Mesendoderm (in vitro differentiated cells): ENCODE results near the gene MECR. TPM values are rescaled to one million over a fixed set of nuclear protein-coding genes. Genes with fewer than 3 reads are reported as not detected.

Experiments
- DNase-seq: peaks from one replicate; pipeline ENCODE4 v3.0.0; 2013
- H2AK5ac ChIP-seq: 2 replicates; pipeline ENCODE4 v1.6.1; 2013; ENCODE audit warnings: low read length, inconsistent platforms
- H2BK120ac ChIP-seq: 2 replicates; pipeline ENCODE4 v1.6.1; 2013; ENCODE audit warnings: low read depth, mild to moderate bottlenecking, low read length, moderate library complexity, mixed read lengths
- H2BK15ac ChIP-seq: replicated peaks from 2 replicates; pipeline ENCODE4 v1.6.1; 2013; ENCODE audit warnings: low read depth, mild to moderate bottlenecking, moderate library complexity
- H2BK5ac ChIP-seq: 2 replicates; pipeline ENCODE4 v1.6.1; 2013; ENCODE audit warnings: low read length, inconsistent platforms
- H3K18ac ChIP-seq: 2 replicates; pipeline ENCODE4 v1.6.1; 2013; ENCODE audit warnings: mild to moderate bottlenecking, low read length, mixed read lengths
- H3K23ac ChIP-seq: one replicate; pipeline ENCODE4 v1.6.1; 2013; ENCODE audit warnings: low read length
- H3K27ac ChIP-seq: 2 replicates; pipeline ENCODE4 v1.5.1; 2013; ENCODE audit warnings: low read depth, mild to moderate bottlenecking, inconsistent platforms, low read length, moderate library complexity
- H3K27me3 ChIP-seq: 2 replicates; pipeline ENCODE4 v1.6.1; 2013; ENCODE audit warnings: low read length, control low read depth, mild to moderate bottlenecking, inconsistent platforms; ENCODE audit not compliant: insufficient read depth, poor library complexity
- H3K36me3 ChIP-seq: 2 replicates; pipeline ENCODE4 v1.6.1; 2013; ENCODE audit warnings: low read length, inconsistent platforms; ENCODE audit not compliant: control insufficient read depth, insufficient read depth
- H3K4ac ChIP-seq: one replicate; pipeline ENCODE4 v1.6.1; 2013; ENCODE audit warnings: low read depth, mild to moderate bottlenecking, low read length, moderate library complexity
- H3K4me1 ChIP-seq: 2 replicates; pipeline ENCODE4 v1.6.1; 2013; ENCODE audit warnings: low read depth, low read length, inconsistent platforms; ENCODE audit not compliant: control insufficient read depth
- H3K4me2 ChIP-seq: 2 replicates; pipeline ENCODE4 v1.6.1; 2013; ENCODE audit warnings: low read length
- H3K4me3 ChIP-seq: 2 replicates; pipeline ENCODE4 v1.5.1; 2013; ENCODE audit warnings: mild to moderate bottlenecking, low read length
- H3K56ac ChIP-seq: one replicate; pipeline ENCODE4 v1.6.1; 2013; ENCODE audit warnings: low read length
- H3K79me1 ChIP-seq: 2 replicates; pipeline ENCODE4 v1.6.1; 2013; ENCODE audit warnings: low read length, inconsistent platforms
- H3K79me2 ChIP-seq: 2 replicates; pipeline ENCODE4 v1.6.1; 2013; ENCODE audit warnings: mild to moderate bottlenecking, low read length; ENCODE audit not compliant: control insufficient read depth, insufficient read depth
- H3K9ac ChIP-seq: 2 replicates; pipeline ENCODE4 v1.6.1; 2013; ENCODE audit warnings: low read length, inconsistent platforms
- H4K5ac ChIP-seq: one replicate; pipeline ENCODE4 v1.6.1; 2013; ENCODE audit warnings: low read length
- H4K8ac ChIP-seq: one replicate; pipeline ENCODE4 v1.6.1; 2013; ENCODE audit warnings: low read depth, mild to moderate bottlenecking, control low read depth, low read length, moderate library complexity
- WGBS: extraction: QIAGEN DNeasy Blood & Tissue Kit; methylation state at CpG from one replicate; pipeline ENCODE4 v1.1.7; 2013; ENCODE audit warnings: low lambda C conversion rate, missing lambda C conversion rate; ENCODE audit not compliant: insufficient coverage; ENCODE audit errors: extremely low coverage; 5-methylcytosine and 5-hydroxymethylcytosine counted together
- small RNA-seq: library from polyadenylated mRNA; stranded (forward); fragments of <200 nt; extraction: miRNeasy Mini kit (QIAGEN cat#:217004); gene quantifications from one replicate; pipeline ENCODE3, GENCODE V24; 2013; ENCODE audit not compliant: insufficient read depth

The MECR gene

GRCh38 chr1:29142714-29143113, 88.0 kb downstream of the MECR start:
- no peak for DNase-seq
- WGBS: no CpG with 5 or more reads among the region's 2 CpGs
- Histone ChIP-seq H2BK15ac (no peak overlapping the region), H3K27ac (no peak overlapping the region), H3K4me2 (no peak overlapping the region), H3K79me1 (peaks cover 2% of the 10 kb centered on the region), H2BK5ac (no peak overlapping the region), H3K79me2 (no peaks in the 10 kb centered on the region), H3K36me3 (peaks cover 4% of the 10 kb centered on the region), H3K56ac (no peak overlapping the region), H3K27me3 (no peaks in the 10 kb centered on the region), H2AK5ac (no peak overlapping the region), H3K9ac (no peak overlapping the region), H3K23ac (no peak overlapping the region), H4K8ac (no peak overlapping the region), H3K4me1 (no peaks in the 10 kb centered on the region), H3K4me3 (no peak overlapping the region), H3K18ac (no peak overlapping the region), H4K5ac (no peak overlapping the region), H2BK120ac (no peak overlapping the region), H3K4ac (no peak overlapping the region)

Small RNA genes within 50 kb of the gene (small RNA-seq; reads per million reads assigned to genes)
- not detected for gene RF02271
